H9 (cell line): ENCODE data around the gene KRT84. TPM values are rescaled to one million over a fixed set of nuclear protein-coding genes. Genes with fewer than 3 reads are reported as not detected.
"Not testable (repeated sequence)": the region's sequence is repeated elsewhere in the genome, so short reads cannot be mapped to it uniquely, and the experiment has no call there.

Source experiments
- DNase-seq: peaks from one replicate; pipeline ENCODE4 v3.0.0-alpha.2; 2017
- H2AFZ ChIP-seq: one replicate; pipeline ENCODE4 v1.6.1; 2013; ENCODE audit warnings: mild to moderate bottlenecking, low read length, control low read depth, moderate library complexity
- H2AK5ac ChIP-seq: 2 replicates; pipeline ENCODE4 v1.6.1; 2013; ENCODE audit warnings: low read length, control low read depth, mixed read lengths; ENCODE audit not compliant: insufficient read length
- H2BK120ac ChIP-seq: one replicate; pipeline ENCODE4 v1.6.1; 2013; ENCODE audit warnings: low read depth, mild to moderate bottlenecking, low read length, control low read depth, inconsistent platforms; ENCODE audit not compliant: poor library complexity, severe bottlenecking
- H2BK12ac ChIP-seq: 2 replicates; pipeline ENCODE4 v1.6.1; 2013; ENCODE audit warnings: low read length, control low read depth, mixed read lengths, low read depth; ENCODE audit not compliant: insufficient read length
- H2BK15ac ChIP-seq: 2 replicates; pipeline ENCODE4 v1.6.1; 2013; ENCODE audit warnings: low read depth, low read length, control low read depth
- H2BK20ac ChIP-seq: one replicate; pipeline ENCODE4 v1.6.1; 2013; ENCODE audit warnings: low read depth, mild to moderate bottlenecking, low read length, control low read depth, inconsistent platforms; ENCODE audit not compliant: poor library complexity, severe bottlenecking
- H2BK5ac ChIP-seq: 2 replicates; pipeline ENCODE4 v1.6.1; 2013; ENCODE audit warnings: low read length, control low read depth, mixed read lengths; ENCODE audit not compliant: insufficient read length
- H3K14ac ChIP-seq: 2 replicates; pipeline ENCODE4 v1.6.1; 2013; ENCODE audit warnings: low read length, control low read depth; ENCODE audit not compliant: insufficient read depth
- H3K18ac ChIP-seq: 2 replicates; pipeline ENCODE4 v1.6.1; 2013; ENCODE audit warnings: low read depth, mild to moderate bottlenecking, mixed read lengths, low read length, control low read depth; ENCODE audit not compliant: insufficient read length
- H3K23ac ChIP-seq: 2 replicates; pipeline ENCODE4 v1.6.1; 2013; ENCODE audit warnings: low read length, control low read depth, mixed read lengths, low read depth; ENCODE audit not compliant: insufficient read length
- H3K23me2 ChIP-seq: 2 replicates; pipeline ENCODE4 v1.6.1; 2013; ENCODE audit warnings: low read depth, mild to moderate bottlenecking, mixed read lengths, low read length, control low read depth; ENCODE audit not compliant: insufficient read length, poor library complexity, severe bottlenecking
- H3K27ac ChIP-seq: 2 replicates; pipeline ENCODE4 v1.5.1; 2013; ENCODE audit warnings: low read length, control low read depth, mixed read lengths, low read depth; ENCODE audit not compliant: insufficient read length
- H3K27me3 ChIP-seq: 2 replicates; pipeline ENCODE4 v1.6.1; 2013; ENCODE audit warnings: low read length, control low read depth, inconsistent platforms; ENCODE audit not compliant: insufficient read depth
- H3K4ac ChIP-seq: 2 replicates; pipeline ENCODE4 v1.6.1; 2013; ENCODE audit warnings: low read depth, mild to moderate bottlenecking, control low read depth, inconsistent platforms, low read length, moderate library complexity
- H3K4me1 ChIP-seq: 2 replicates; pipeline ENCODE4 v1.6.1; 2013; ENCODE audit warnings: low read length, control low read depth, inconsistent platforms; ENCODE audit not compliant: insufficient read depth
- H3K4me2 ChIP-seq: 2 replicates; pipeline ENCODE4 v1.6.1; 2013; ENCODE audit warnings: low read length, control low read depth, mixed read lengths; ENCODE audit not compliant: insufficient read length, insufficient read depth
- H3K56ac ChIP-seq: 2 replicates; pipeline ENCODE4 v1.6.1; 2013; ENCODE audit warnings: low read depth, mild to moderate bottlenecking, mixed read lengths, low read length, control low read depth; ENCODE audit not compliant: insufficient read length
- H3K79me1 ChIP-seq: 2 replicates; pipeline ENCODE4 v1.6.1; 2013; ENCODE audit warnings: low read depth, mild to moderate bottlenecking, moderate library complexity, low read length, control low read depth, inconsistent platforms; ENCODE audit not compliant: insufficient read depth, poor library complexity, severe bottlenecking
- H3K79me2 ChIP-seq: 2 replicates; pipeline ENCODE4 v1.6.1; 2013; ENCODE audit warnings: low read length, control low read depth, inconsistent platforms; ENCODE audit not compliant: insufficient read depth
- H3K9ac ChIP-seq: 2 replicates; pipeline ENCODE4 v1.6.1; 2013; ENCODE audit warnings: low read length, control low read depth, mixed read lengths; ENCODE audit not compliant: insufficient read length; ENCODE audit errors: extremely low read depth
- H3K9me3 ChIP-seq: one replicate; pipeline ENCODE4 v1.6.1; 2013; ENCODE audit warnings: low read depth, low read length, inconsistent platforms; ENCODE audit not compliant: control insufficient read depth
- H3T11ph ChIP-seq: one replicate; pipeline ENCODE4 v1.6.1; 2013; ENCODE audit warnings: mild to moderate bottlenecking, low read length, control low read depth, inconsistent platforms
- H4K20me1 ChIP-seq: one replicate; pipeline ENCODE4 v1.6.1; 2013; ENCODE audit not compliant: control insufficient read depth, insufficient read length, insufficient read depth
- H4K5ac ChIP-seq: 2 replicates; pipeline ENCODE4 v1.6.1; 2013; ENCODE audit warnings: low read depth, mild to moderate bottlenecking, mixed read lengths, low read length, control low read depth; ENCODE audit not compliant: insufficient read length
- H4K8ac ChIP-seq: replicated peaks from 2 replicates; pipeline ENCODE4 v1.6.1; 2013; ENCODE audit warnings: low read length, control low read depth, mixed read lengths, low read depth; ENCODE audit not compliant: insufficient read length
- H4K91ac ChIP-seq: 2 replicates; pipeline ENCODE4 v1.6.1; 2013; ENCODE audit warnings: low read depth, mild to moderate bottlenecking, moderate library complexity, mixed read lengths, low read length, control low read depth; ENCODE audit not compliant: insufficient read length
- H3K27ac Mint-ChIP-seq, 3 experiments: 2 replicates in 2 of 3; 3 replicates in 1 of 3; pipeline ENCODE4 v1.8.0; 2020 to 2021; ENCODE audit warnings: mixed read lengths in 3 of 3, mild to moderate bottlenecking in 1 of 3, moderate library complexity in 1 of 3
- H3K27me3 Mint-ChIP-seq: 2 replicates; pipeline ENCODE4 v1.8.0; 2021; ENCODE audit warnings: low read depth, mild to moderate bottlenecking, moderate library complexity, mixed read lengths
- H3K36me3 Mint-ChIP-seq, 3 experiments: 2 replicates in 2 of 3; 3 replicates in 1 of 3; pipeline ENCODE4 v1.8.0; 2020 to 2021; ENCODE audit warnings: low read depth in 3 of 3, mixed read lengths in 3 of 3; ENCODE audit not compliant: insufficient read depth in 1 of 3
- H3K4me1 Mint-ChIP-seq, 2 experiments: 2 replicates each; pipeline ENCODE4 v1.8.0; 2020; ENCODE audit warnings: mixed read lengths in 2 of 2
- H3K4me3 Mint-ChIP-seq, 2 experiments: 2 replicates in 1 of 2; 3 replicates in 1 of 2; pipeline ENCODE4 v1.8.0; 2020 to 2021; ENCODE audit warnings: mild to moderate bottlenecking in 2 of 2, mixed read lengths in 2 of 2, moderate library complexity in 1 of 2
- H3K9me3 Mint-ChIP-seq, 2 experiments: 2 replicates in 1 of 2; 3 replicates in 1 of 2; pipeline ENCODE4 v1.8.0; 2020; ENCODE audit warnings: mild to moderate bottlenecking in 2 of 2, mixed read lengths in 2 of 2, moderate library complexity in 1 of 2
- WGBS: extraction: QIAGEN DNeasy Blood & Tissue Kit; methylation state at CpG from one replicate; pipeline ENCODE4 v1.1.7; 2013; ENCODE audit warnings: missing lambda C conversion rate, low lambda C conversion rate, mixed read lengths; ENCODE audit not compliant: insufficient read length; ENCODE audit errors: extremely low coverage; 5-methylcytosine and 5-hydroxymethylcytosine counted together
- total RNA-seq: library from RNA; stranded (reverse); gene quantifications from 2 replicates; pipeline ENCODE4 v1.2.1, GENCODE V29; 2021
- TF ChIP-seq, protein P1 (sequence below): fragments of 200-600 bp; sonication (generic); conservative IDR thresholded peaks from 3 replicates; pipeline ENCODE4 v1.8.0; 2021; ENCODE audit warnings: antibody characterized with exemption, mild to moderate bottlenecking

KRT84 gene
- total RNA-seq, 1 experiment from 2014 or later: not detected

- H3K14ac ChIP-seq: no peak overlapping the region
Observed at GRCh38 chr12:52346593-52346992, 38.9 kb downstream of the KRT84 start.

GRCh38 chr12:52345041-52345440, 40.4 kb downstream of the KRT84 start:
- not testable (repeated sequence) for DNase-seq, H3K56ac ChIP-seq, H3K18ac ChIP-seq, H3K4me1 ChIP-seq, H3K14ac ChIP-seq, H3K79me2 ChIP-seq, H3K4ac ChIP-seq, H2AK5ac ChIP-seq, H4K20me1 ChIP-seq, H3K4me1 Mint-ChIP-seq, H3K36me3 Mint-ChIP-seq, H2BK20ac ChIP-seq, H3K9me3 ChIP-seq, H3K23ac ChIP-seq, H3K27me3 ChIP-seq, H3K27ac Mint-ChIP-seq, H4K8ac ChIP-seq, H3K9ac ChIP-seq, H3K4me3 Mint-ChIP-seq, H4K91ac ChIP-seq, H2BK12ac ChIP-seq, H3K79me1 ChIP-seq, H3K9me3 Mint-ChIP-seq, H2BK120ac ChIP-seq, H2BK15ac ChIP-seq, H3K23me2 ChIP-seq, H3T11ph ChIP-seq, H3K27ac ChIP-seq, H2AFZ ChIP-seq, H4K5ac ChIP-seq, H2BK5ac ChIP-seq, H3K4me2 ChIP-seq
- peaks cover 11% of the 10 kb centered on the region for H3K27me3 Mint-ChIP-seq
- no CpG with 5 or more reads among the region's 8 CpGs for WGBS

More at GRCh38 chr12:52346593-52346992, 38.9 kb downstream of the KRT84 start:
- Histone ChIP-seq H2AK5ac (no peak overlapping the region), H4K20me1 (no peaks in the 10 kb centered on the region), H3K4me1 (no peaks in the 10 kb centered on the region), H2BK5ac (no peak overlapping the region), H3K79me2 (no peaks in the 10 kb centered on the region), H3K4ac (no peak overlapping the region), H3K18ac (no peak overlapping the region), H3K4me2 (no peak overlapping the region), H4K8ac (no peak overlapping the region), H4K91ac (no peak overlapping the region), H2AFZ (no peak overlapping the region), H2BK12ac (no peak overlapping the region), H3K23ac (no peak overlapping the region), H3T11ph (no peak overlapping the region), H3K56ac (no peak overlapping the region), H3K27ac (no peak overlapping the region), H2BK120ac (no peak overlapping the region), H3K27me3 (no peaks in the 10 kb centered on the region), H3K9ac (no peak overlapping the region), H2BK15ac (no peak overlapping the region), H3K79me1 (no peaks in the 10 kb centered on the region), H2BK20ac (no peak overlapping the region), H4K5ac (no peak overlapping the region), H3K9me3 (no peaks in the 10 kb centered on the region), H3K23me2 (no peaks in the 10 kb centered on the region)
- no peaks in the 10 kb centered on the region for H3K4me1 Mint-ChIP-seq
- H3K9me3 Mint-ChIP-seq: peaks cover 5 to 7% of the 10 kb centered on the region in 2 experiments; a peak in 2 of 5 replicates
- DNase-seq: no peak
- WGBS: no CpG with 5 or more reads among the region's 4 CpGs
- H3K36me3 Mint-ChIP-seq: no peaks in the 10 kb centered on the region; a peak in 1 of 7 replicates
- H3K4me3 Mint-ChIP-seq: no peak overlapping the region
- no peak overlapping the region for H3K27ac Mint-ChIP-seq
- TF ChIP-seq, protein P1, sequence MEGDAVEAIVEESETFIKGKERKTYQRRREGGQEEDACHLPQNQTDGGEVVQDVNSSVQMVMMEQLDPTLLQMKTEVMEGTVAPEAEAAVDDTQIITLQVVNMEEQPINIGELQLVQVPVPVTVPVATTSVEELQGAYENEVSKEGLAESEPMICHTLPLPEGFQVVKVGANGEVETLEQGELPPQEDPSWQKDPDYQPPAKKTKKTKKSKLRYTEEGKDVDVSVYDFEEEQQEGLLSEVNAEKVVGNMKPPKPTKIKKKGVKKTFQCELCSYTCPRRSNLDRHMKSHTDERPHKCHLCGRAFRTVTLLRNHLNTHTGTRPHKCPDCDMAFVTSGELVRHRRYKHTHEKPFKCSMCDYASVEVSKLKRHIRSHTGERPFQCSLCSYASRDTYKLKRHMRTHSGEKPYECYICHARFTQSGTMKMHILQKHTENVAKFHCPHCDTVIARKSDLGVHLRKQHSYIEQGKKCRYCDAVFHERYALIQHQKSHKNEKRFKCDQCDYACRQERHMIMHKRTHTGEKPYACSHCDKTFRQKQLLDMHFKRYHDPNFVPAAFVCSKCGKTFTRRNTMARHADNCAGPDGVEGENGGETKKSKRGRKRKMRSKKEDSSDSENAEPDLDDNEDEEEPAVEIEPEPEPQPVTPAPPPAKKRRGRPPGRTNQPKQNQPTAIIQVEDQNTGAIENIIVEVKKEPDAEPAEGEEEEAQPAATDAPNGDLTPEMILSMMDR: no peak
- peaks cover 10% of the 10 kb centered on the region for H3K27me3 Mint-ChIP-seq
